Mesodermal cell (in vitro differentiated cells): Measurements from ENCODE around the gene SLCO2A1.

Experiments used
- H3K27ac ChIP-seq: 2 replicates; pipeline ENCODE4 v1.7.0; 2013; ENCODE audit warnings: mild to moderate bottlenecking, low read depth, low read length, moderate library complexity; ENCODE audit not compliant: severe bottlenecking
- H3K36me3 ChIP-seq: 2 replicates; pipeline ENCODE4 v1.7.1; 2013; ENCODE audit warnings: mild to moderate bottlenecking, low read length, moderate library complexity; ENCODE audit not compliant: control insufficient read depth, insufficient read depth
- H3K4me1 ChIP-seq: one replicate; pipeline ENCODE4 v1.7.1; 2013; ENCODE audit warnings: mild to moderate bottlenecking, low read length; ENCODE audit not compliant: insufficient read depth, control insufficient read depth, poor library complexity, severe bottlenecking
- H3K4me3 ChIP-seq: 2 replicates; pipeline ENCODE4 v1.7.0; 2013; ENCODE audit warnings: low read length, control low read depth, mild to moderate bottlenecking; ENCODE audit not compliant: insufficient read depth, poor library complexity, severe bottlenecking; ENCODE audit errors: extremely low read depth
- H3K9me3 ChIP-seq: 2 replicates; pipeline ENCODE4 v1.7.1; 2013; ENCODE audit warnings: mild to moderate bottlenecking, low read length, moderate library complexity; ENCODE audit not compliant: control insufficient read depth
- WGBS, 2 experiments: methylation state at CpG; one replicate each; pipeline ENCODE4 v1.1.5; 2013; ENCODE audit warnings: missing lambda C conversion rate in 2 of 2; ENCODE audit not compliant: insufficient coverage in 2 of 2; 5-methylcytosine and 5-hydroxymethylcytosine counted together

Gene SLCO2A1

GRCh38 chr3:133896002-133896761 lies 133.5 kb downstream of the SLCO2A1 start:
- Histone ChIP-seq H3K36me3 (no peaks in the 10 kb centered on the region), H3K4me3 (peak overlapping the region; percentile 62), H3K9me3 (no peaks in the 10 kb centered on the region), H3K27ac (no peak overlapping the region), H3K4me1 (peaks cover 8% of the 10 kb centered on the region)
- 23 to 26% methylated on average over 27 to 35 of the region's 37 CpGs for WGBS, 2 experiments

DNA sequence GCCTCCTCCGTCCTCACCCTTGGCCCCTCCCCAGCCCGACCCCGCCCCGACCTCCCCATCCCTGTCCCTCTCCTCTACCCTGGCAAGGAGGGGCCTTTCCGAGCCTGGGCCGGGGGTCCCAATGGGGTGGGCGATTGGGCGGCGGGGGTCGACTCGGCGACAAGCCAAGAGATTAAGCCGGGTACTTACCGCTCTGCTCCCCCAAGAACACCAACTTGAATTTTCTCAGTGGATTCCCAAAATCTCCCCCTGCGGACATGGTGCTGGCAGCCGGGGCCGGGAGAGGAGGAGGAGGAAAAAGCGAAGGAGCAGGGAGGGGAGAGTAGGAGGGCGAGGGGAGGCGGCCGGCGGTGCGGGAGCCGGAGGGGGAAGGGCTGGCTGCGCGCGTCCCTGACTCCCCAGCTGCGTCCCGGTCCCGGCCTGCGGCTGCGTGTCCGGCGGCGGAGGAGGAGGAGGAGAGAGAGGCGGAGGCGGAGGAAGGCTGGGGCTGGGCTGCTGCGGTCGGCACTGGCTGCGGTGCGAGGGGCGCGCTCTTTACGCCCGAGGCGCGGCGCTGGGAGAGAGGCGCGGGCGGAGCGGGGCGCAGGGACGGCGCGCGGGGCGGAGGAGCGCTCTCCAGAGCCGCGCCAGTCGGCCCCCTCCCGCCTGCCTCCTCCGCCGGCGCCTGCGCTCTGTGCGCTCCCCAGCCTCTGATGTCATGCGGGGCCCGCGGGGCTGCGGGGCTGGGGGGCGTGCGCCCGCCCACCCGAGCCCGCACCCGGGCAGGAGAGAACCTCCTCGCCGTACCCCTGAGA lies 134.3 kb downstream of the SLCO2A1 start, which contains the start of gene RAB6B:
Gene RAB6B, minus strand, starts transcription at position 675 of the 794 bp plus-strand sequence. Its CDS starts 416 bp downstream, at position 259.
- Histone ChIP-seq H3K4me1 (peaks cover 8% of the 10 kb centered on the region), H3K4me3 (peak within 1 kb of the TSS; percentile 62), H3K9me3 (no peaks in the 10 kb centered on the region), H3K27ac (no peak within 1 kb of the TSS), H3K36me3 (no peaks in the 10 kb centered on the region)
- WGBS, 2 experiments = 0 to 1% methylated on average over 29 to 51 of the region's 80 CpGs

DNA sequence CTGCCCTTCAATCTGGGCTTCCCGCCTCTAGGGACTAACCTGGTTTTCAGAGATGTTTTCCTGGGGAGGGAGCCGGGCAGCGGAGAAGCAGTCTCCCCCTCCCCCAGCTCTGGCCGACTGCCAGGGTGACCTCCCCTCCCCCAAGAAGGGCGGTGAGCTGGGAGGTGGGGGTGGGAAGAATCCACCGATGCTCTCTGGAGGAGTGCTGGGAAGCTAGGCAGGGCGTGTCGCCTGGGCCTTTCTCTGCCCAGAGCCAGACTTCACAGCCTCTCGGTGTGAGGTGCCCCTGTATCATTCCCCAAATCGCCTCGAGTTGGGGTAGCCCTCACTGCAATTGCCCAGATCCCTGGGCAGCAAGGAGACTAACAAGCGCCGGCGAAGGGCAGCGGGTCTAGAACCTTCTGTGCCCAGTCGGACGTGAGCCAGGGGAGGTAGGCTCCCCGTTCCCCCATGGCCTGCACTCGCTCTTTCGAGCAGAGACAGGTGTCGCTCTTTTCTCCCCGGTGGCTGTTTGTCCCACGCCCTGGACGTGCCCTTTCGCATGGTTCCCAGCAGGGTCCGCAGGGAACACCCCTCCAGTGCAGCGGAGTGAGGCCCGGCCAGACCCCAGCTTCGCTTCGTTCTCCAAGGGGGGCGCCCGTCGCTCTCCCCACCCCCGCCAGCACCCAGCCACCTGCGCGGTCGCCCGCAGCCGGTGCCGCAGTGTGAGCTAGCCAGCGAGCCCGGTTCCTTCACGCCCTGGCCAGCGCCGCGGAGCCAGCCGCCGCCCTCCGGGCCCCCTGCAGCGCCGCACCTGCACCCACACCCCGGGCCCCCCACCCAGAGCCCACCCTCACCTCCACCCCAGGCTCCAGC lies 135.1 kb downstream of the SLCO2A1 start:
- no peaks in the 10 kb centered on the region for H3K9me3 ChIP-seq
- no peak overlapping the region for H3K27ac ChIP-seq
- peak overlapping the region; percentile 62 for H3K4me3 ChIP-seq
- 1 to 3% methylated on average over 31 to 36 of the region's 52 CpGs for WGBS, 2 experiments
- H3K4me1 ChIP-seq = peaks cover 8% of the 10 kb centered on the region
- H3K36me3 ChIP-seq = no peaks in the 10 kb centered on the region

GRCh38 chr3:133893683-133894352 lies 135.9 kb downstream of the SLCO2A1 start:
- Histone ChIP-seq H3K4me1 (peaks cover 8% of the 10 kb centered on the region), H3K36me3 (no peaks in the 10 kb centered on the region), H3K27ac (no peak overlapping the region), H3K4me3 (no peak overlapping the region), H3K9me3 (no peaks in the 10 kb centered on the region)
- 73 to 83% methylated on average over 5 to 6 of the region's 6 CpGs for WGBS, 2 experiments

DNA sequence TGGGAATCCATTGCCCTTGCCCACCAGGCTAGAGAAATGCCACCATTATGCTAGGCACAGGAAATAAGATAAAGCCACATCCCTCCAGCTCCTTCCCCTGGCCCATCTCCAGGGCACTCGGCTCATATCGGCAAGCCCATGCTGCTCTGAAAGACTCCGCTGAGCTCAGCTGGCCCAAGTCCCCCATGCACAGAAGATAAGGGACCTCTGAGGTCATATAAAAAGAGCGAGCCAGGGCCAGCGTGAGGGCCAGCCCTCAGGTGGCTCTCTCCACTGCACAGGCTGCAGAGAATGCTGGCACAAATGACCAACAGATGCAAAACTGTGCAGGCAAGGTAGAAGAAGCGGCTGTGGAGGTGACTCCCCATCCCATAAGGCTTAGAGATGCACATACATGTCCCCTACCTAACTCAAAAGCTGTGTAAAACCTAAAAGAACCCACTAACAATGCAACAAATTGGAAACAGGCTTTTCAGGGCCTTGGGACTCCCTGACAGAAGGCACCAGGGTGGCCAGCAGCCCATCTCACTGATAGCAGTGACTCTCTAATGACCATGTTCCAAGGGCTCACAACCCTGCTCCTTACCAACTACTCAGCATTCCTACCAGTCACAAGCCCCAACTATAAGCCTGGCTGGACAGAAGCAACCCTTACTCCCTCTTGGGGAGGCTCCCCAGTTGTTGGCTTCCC lies 137.0 kb downstream of the SLCO2A1 start:
- Histone ChIP-seq H3K36me3 (no peaks in the 10 kb centered on the region), H3K27ac (no peak overlapping the region), H3K9me3 (no peaks in the 10 kb centered on the region), H3K4me1 (peaks cover 8% of the 10 kb centered on the region), H3K4me3 (no peak overlapping the region)
- WGBS, 2 experiments = 89 to 97% methylated on average over 4 to 6 of the region's 6 CpGs

DNA sequence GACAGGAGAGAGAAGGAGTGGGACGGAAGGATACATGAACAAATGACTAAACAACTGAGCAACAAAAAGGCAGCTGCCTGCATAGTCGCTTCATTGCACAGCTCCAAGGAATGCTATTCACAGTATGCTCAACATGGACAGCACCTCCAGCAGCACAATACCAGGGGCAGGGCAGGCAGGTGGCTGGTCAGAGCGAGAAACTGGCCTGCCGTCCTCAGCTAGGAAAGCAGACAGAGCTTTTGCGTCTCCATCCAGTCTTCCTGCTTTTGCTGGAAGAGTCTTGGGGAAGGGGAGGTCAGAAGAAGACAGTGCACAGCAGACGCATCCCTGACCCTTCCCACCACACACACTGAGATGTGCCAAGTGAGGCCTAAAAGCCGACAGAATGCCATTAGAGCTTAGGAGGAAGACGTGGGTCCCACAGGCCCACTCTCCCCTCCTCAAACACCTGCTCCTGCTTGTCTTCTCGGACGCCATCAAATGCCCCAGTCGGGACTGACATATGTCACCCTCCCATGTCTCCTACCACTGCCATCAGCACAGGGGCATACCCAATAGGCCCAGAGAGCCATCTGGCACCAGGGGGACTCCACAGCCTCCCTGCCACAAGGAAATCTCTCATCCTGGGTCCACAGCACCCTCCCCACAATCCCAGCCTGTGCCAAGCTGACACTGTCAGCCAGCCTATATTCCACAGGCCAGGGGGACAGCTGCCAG lies 137.9 kb downstream of the SLCO2A1 start:
- Histone ChIP-seq H3K4me3 (no peak overlapping the region), H3K9me3 (no peaks in the 10 kb centered on the region), H3K4me1 (peaks cover 8% of the 10 kb centered on the region), H3K36me3 (no peaks in the 10 kb centered on the region), H3K27ac (no peak overlapping the region)
- WGBS, 2 experiments = 88 to 90% methylated on average over 6 to 7 of the region's 11 CpGs

GRCh38 chr3:133890972-133891644 lies 138.6 kb downstream of the SLCO2A1 start:
- no peak overlapping the region for H3K4me3 ChIP-seq
- peaks cover 8% of the 10 kb centered on the region for H3K4me1 ChIP-seq
- no peak overlapping the region for H3K27ac ChIP-seq
- H3K36me3 ChIP-seq = no peaks in the 10 kb centered on the region
- 78 to 93% methylated on average over 3 of the region's 5 CpGs for WGBS, 2 experiments
- no peaks in the 10 kb centered on the region for H3K9me3 ChIP-seq

- Histone ChIP-seq H3K4me3 (no peak overlapping the region), H3K27ac (no peak overlapping the region), H3K4me1 (peaks cover 8% of the 10 kb centered on the region), H3K36me3 (no peaks in the 10 kb centered on the region), H3K9me3 (no peaks in the 10 kb centered on the region)
- WGBS, 2 experiments = 40 to 90% methylated on average over 1 to 2 of the region's 2 CpGs
Observed at GRCh38 chr3:133890037-133890436, 139.7 kb downstream of the SLCO2A1 start.

GRCh38 chr3:133888726-133889340 lies 140.9 kb downstream of the SLCO2A1 start:
- H3K36me3 ChIP-seq = no peaks in the 10 kb centered on the region
- H3K27ac ChIP-seq = no peak overlapping the region
- WGBS, 2 experiments = 80 to 100% methylated on average over 1 to 5 of the region's 9 CpGs
- no peak overlapping the region for H3K4me3 ChIP-seq
- H3K9me3 ChIP-seq = no peaks in the 10 kb centered on the region
- no peaks in the 10 kb centered on the region for H3K4me1 ChIP-seq
